Activated CD4-positive, alpha-beta T cell treated with anti-CD3 and anti-CD28 coated beads, Interleukin-2, Interleukin-6, amounts not matched to agents 100 ng/mL and 50 ng/mL, durations not matched to agents 16 hours and 8 hours (primary cell): ENCODE measurements around the gene ADD3.
A peak's percentile ranks its signal among the peaks of the same experiment; 100 is the strongest.

Experiments
- DNase-seq: peaks from one replicate; pipeline ENCODE4 v3.0.0-alpha.2; 2020

The ADD3 gene

DNA sequence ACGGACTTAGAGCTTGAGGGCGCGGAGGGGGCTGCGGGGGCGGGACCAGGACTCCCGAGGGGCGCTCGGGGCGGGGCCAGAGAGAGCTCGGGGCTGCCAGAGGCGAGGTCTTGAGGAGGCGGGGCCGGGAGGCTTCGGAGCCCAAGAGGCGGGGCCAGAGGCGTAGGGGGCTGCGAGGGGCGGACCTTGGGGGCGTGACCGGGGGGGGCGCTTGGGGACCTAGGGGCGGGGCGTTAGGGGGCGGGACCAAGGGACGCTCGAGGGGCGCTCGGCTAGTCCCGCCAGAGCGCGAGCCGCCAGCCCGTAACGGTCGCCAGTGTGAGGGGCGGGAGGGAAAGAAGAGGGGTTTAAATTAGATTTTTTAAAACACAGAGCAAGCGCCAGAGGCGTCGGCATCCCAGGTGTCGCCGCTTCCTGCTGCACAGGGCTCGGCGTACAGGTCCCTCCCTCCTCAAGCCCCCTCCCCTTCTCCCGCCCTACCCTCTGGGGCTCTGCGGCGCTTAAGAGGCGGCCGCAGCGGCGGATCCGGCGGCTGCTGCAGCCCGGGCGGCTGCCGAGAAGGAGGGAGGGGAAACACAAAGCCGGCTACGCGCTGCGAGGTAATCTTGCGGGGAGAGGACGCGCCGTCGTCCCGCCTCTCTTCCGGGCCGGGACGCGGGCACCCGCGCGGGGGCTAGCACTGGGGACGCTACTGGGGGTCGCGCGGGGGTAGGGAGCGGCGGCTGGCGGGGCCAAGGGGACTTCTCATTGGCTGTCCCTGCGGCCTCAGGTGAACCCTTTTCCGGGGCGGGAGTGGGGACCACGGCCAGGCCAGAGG lies at the start of gene ADD3:
Gene ADD3, plus strand, starts transcription at position 284 of the 817 bp plus-strand sequence. CDS start 92,670 bp downstream, outside the sequence.
- DNase-seq = peak; percentile 91

DNA sequence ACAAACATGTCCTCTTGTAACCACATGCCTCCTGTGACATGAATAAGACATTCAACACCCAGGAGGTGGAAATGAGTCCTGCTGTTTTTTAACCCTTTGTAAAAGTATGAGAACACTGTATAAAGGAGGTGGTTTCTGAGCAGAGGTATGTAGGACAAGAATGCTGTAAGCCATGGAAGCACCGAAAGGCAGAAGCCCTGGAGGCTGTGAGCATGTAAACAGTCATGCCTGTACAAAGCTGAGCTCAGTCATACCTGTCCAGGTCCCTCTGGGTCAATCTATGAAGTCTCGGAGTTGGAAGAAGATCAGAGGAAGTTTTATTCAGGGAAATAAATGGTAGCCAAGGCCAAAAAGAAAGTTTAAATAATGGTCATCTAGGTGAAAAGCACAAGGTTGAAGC lies 49.7 kb upstream of the ADD3 start:
- DNase-seq = no peak

GRCh38 chr10:109959259-109960145 lies 48.3 kb upstream of the ADD3 start:
- DNase-seq = no peak

DNA sequence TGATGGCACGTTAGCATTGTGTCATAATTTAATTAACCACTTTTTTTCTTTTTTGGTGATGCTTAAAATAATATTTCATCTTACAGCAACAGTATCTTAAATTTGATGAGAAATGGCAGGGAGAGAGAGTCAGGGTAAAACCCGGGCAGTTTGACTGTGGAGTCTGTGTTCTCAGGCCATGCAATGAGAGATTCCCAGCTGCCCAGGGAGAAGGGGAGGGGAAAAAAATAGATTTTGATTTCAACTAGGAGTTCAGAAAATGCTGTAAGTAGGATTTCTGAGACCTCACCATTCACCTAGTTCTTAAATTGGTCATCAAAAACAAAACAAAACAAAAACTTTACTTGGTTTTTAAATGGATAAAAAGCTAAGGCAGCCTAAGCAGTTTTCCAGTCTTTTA lies 47.1 kb upstream of the ADD3 start:
- DNase-seq = no peak

DNA sequence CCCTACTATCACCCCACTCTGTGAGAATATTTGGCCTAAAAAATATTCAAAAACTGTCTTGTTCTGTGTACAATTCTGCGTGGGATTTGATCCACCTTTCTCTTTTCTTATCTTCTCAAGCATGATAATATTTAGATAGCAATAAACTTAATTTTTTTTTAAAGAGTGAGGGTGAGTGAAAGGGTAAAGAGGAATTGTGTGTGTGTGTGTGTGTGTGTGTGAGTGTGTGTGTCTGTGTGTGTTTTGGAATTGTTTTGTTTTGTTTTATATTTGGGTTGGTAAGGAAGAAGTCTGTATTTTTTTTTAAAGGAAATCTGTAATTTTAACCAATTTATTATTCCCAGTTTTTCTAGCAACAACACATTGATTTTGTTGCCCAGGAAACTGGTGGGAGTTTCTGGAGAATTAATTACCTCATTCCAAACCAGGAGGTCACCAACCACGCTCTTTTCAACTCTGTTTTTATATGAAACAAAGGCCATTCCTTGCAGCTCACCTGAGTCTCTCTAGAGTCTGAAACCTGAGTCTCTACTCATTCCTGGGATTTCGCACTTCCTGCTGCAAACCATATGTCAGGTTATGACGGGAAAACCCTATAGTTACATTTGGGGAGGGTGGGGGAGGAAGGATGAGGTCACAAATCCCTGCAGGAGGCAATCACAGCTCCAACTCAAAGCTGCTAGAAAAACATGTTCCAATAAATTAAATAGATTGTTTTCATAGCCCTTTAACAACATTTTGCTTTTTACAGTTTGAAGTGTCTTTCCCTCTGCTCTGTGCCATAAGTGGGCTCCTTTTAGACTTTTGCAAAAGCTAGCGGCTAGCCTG lies 46.4 kb upstream of the ADD3 start:
- DNase-seq = no peak

DNA sequence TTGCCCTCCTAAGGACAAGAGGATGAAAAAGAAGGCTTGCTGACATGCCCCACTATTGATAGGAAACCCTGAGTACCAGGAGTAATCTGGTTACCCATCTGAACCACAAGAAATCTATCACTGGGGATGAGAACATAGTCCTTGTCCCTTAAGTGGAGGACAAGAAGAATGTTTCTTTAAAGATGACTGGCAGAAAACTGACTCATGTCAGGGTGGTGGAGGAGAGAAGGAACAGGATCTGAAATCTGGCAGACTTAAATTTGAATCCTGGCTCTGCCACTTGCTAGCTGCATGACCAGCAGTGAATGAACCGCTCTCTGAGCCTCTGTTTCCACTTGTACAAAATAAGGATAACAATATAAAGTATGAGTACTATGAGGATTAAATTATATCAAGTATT lies 45.5 kb upstream of the ADD3 start:
- DNase-seq = no peak

- no peak for DNase-seq
Observed at GRCh38 chr10:109963439-109963838, 44.3 kb upstream of the ADD3 start.

DNA sequence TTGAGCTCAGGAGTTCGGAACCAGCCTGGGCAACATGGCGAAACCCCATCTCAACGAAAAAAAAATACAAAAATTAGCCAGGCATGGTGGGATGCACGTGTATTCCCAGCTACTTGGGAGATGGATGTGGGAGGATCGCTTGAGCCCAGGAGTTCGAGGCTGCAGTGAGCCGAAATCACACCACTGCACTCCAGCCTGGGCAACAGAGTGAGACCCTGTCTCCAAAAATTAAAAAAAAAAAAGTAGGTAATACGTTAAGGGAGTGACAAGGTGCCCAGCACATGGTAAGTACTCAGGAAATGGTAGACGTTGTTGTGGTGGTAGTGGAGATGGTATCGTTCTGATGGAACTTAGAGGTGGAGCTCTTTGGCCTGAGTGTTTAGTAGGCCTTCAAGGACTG lies 43.5 kb upstream of the ADD3 start:
- DNase-seq = no peak

DNA sequence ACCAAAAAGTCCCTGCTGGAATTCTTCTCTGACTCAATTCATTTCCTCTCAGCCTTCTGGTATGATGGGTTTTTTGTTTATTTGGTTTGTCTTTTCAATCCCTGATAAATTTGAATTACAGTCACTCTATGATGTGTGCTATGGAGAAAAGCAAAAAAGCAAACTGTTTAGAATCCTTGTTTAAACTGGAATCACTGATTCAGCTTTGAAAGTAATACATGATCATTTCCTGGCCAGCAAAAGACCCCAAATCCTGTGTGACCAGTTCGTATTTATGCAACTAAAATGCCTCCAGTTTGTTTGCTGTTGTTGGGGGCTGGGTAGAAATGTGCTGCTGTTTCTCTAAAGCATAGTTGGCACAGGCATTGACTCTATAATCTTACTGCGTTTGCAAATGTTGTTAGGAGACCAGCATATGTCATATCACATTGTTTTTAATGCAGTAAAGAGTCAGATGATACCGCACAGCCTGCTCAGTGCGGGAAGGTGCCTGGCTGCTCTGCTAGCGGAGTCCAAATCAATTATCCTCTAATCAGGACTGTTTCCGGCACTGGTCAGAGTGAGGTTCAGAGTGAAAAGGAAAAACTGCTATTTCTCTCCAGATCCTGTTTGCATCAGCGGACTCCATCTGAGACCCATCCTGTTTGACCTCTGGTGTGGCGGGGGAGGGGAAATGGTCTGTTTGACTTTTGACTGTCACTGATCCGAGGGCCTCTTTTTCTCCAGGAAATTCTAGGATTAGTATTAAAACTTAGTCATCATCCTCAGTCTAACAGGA lies 40.6 kb upstream of the ADD3 start:
- DNase-seq = no peak

- no peak for DNase-seq
Observed at GRCh38 chr10:109967739-109968088, 40.1 kb upstream of the ADD3 start.

DNA sequence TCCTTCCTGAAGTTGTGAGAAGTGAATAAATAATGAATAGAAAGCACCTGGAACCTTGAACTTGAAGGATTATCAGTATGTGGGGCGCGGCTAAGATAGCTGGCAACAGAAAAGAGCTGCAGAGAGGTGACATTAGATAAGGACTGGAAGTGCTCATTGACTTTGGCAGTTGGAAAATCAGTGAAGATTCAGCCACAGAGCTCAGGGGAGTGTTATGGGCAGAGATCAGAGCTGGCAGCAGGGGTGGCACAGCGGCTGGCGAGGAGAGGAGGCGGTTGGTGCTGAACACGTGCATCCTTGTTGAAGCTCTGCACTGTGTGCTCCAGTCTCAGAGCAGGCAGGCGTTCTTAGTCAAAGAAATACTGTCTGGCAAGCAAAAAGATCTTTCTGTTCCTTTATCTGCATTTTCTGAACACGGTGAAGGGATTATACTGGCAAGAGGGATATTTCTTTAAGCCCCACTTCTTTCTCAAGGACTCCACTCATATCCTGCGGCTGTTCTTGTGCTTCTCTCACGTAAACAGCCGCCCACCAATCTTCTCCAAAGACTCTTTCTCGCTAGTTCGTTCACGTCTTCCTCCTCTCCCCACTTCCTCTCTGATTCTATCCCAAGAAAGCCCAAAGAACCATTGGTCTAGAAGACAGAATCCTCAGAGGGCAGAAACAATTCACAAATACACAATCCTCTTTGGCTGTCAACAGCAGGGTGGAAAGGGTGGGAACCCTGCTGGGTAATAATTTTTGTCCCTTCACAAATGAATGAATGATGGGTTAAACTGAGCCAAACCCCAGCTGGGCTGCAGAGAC lies 38.6 kb upstream of the ADD3 start:
- DNase-seq = no peak

DNA sequence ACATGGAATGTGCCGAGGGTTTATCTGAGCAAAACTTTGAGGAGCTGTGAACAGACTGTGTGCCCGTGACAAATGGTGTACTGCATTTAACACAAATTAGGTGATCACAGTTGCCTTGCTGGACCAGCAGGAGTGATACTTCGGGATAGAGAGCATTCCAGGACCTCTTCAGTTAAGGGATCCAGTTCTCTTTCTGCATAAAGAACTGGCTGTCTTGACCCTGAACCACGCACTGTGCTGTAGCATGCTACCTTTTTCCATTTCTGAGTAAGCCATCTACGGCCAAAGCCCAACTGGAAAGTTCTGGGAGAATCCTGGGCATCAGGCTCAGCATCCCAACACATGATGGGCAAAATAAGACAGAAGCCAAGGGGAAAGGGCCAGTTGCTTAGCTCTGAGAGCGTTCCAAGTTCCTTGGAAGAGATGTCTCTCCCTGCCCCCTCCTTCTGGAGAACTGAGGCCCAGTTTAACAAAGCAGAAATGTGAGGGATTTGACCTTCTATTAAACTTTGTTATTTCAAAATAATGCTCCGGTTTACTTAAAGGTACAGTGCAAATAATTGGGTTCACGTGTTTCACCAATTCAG lies 37.9 kb upstream of the ADD3 start:
- no peak for DNase-seq

- DNase-seq = no peak
Observed at GRCh38 chr10:109971634-109972033, 36.1 kb upstream of the ADD3 start.

DNA sequence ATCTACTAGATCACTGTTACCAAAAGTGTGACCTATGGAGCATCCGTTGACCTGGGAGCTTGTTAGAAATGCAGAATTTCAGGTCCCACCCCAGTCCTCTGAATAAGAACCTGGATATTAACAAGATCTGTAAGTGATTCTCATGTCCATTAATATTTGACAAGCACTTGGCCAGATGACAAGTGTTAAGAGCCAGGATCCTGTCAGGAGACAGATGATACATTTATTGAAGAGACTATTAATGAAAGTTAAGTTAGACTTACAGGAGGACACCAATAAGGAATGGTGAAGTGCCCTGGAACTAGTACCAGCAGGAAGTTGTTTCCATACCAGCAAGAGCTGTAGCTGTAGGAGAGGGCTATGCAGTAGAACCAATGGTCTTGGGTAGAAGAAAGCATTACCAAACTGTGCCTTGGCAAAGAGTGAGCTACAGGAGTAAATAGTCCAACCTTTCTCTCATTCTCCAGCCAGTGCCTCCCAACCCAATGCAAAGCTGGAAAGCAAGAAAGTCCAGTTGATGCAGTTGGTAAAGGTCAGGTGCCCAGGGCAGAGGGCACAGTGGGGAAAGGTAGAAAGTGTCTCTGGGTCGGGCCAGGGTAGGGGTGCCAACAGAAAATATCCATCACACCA lies 35.3 kb upstream of the ADD3 start:
- DNase-seq = no peak

GRCh38 chr10:109973326-109973829 lies 34.4 kb upstream of the ADD3 start:
- DNase-seq = no peak

DNA sequence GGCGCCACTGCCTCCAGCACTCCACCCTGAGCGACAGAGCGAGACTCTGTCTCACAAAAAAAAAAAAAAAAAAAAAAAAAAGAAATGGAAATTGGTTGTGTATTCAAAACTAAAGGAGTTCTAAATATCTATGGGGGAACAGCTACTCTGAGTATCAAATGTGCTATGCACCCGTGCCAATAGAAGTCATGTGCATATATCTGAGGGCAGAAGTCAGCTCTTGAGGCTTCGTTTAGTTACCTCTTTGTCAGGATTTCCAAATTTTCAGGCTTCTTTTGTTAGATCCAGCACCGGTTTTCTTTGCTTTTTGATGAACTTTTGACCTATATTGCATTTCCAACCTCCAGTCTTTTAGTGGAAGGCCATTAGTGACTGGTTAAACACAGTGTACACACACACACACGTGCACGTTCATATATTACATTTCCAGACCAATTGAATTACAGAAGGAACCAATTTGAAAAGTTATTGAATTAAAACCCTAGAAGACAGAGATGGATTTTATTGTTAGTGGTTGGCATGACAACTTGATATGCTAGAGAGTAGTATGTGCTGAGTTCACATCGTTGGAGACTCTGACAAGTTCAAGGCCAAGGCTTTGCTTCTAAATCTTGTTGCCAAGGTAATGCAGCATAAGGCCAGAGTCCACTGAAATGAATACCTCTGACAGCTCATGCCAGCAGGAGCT lies 33.1 kb upstream of the ADD3 start:
- no peak for DNase-seq

DNA sequence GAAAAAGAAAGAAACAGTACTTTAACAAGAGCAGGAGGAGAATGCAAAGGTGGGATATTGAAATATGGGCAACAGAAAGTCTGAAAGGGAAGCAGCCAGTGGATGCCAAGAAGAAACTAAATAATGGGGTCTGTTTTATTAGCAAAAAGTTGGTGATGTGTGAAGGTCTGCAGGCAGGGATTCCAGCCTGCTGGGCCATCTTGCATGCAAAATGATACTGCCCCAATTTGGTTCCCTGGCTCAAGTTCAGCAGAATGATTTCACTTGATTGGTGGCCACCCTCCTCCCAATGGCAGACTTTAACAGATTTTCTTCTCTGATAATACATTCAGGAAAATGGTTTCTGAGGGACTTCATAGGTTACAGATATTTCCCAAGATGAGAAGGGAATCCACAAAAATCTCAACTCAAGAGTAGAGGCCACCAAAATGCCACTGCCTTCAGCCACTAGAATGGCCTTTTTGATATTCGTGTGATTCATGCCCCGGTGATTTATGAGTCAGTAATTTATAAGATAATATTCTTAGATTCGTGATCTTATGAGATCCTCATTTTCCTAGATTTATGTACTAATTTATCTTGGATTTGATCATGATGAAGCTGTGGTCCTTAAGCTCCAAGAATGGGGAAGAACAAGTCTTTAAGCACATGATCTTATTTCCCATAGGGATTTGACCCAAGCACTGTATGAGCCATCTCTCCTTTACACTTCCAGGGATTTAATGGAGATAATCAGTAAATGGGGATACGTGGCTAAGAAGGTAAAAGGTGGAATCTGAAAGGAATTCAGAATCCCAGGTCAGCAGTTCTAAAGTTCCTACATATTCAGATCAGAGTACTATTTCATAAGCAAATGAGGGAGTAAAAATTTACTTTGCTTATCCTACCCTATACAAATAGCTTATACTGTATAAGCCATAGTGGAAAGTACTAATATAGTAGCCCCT lies 32.3 kb upstream of the ADD3 start:
- no peak for DNase-seq

DNA sequence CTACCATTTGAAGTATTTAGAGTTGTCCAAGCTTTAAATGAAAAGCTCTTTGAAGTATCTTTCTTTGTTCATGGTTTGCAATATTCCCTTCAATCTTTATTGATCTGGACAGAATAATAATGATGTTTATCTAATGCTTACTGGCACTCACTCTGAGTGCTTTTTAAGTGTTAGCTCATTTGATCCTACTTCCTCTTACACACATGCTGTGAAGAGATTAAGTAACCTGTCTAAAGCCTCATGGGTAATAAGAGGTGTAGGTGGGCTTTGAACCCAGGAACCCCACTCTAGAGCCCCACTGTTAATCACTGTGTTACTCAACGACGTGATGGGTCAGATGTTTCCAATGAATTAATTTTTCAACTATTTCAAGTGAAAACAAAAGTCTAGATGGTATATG lies 31.1 kb upstream of the ADD3 start:
- DNase-seq = no peak

DNA sequence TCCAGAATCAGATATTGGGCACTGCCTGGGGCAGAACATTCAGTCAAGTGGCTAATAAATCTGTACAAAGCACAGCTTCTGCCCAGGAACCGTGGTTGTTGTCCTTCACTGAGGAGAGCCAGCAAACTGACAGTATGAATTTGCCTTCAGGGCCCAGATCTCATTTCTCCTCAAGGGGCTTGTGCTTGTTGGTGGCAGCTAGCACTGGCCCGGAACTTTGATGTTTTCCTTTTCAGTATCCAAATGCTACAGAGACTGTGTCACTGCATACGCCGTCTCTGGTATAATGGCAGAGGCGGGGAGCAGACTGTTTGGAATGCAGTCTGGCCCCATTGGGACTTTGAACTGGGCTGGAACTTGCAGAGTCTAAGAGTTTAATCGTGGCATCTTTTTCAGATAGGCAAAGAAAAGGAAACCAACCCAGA lies 30.4 kb upstream of the ADD3 start:
- no peak for DNase-seq
